A673 (cell line): Measurements from ENCODE around the gene CORO7. TPM values are rescaled to one million over a fixed set of nuclear protein-coding genes. Genes with fewer than 3 reads are reported as not detected.
A peak's percentile ranks its signal among the peaks of the same experiment; 100 is the strongest.

Experiments used
- BruUV-seq: library from RNA; stranded (reverse); fragments of 400-500 nt; replicated peaks from 2 replicates; lab custom pipeline; 2021; lab: Mats Ljungman, UMichigan
- CTCF ChIA-PET: fragments of 300-600 bp; sonication (Branson Sonifier 250); formaldehyde crosslinking; loops from one replicate; lab custom pipeline; 2022; ENCODE audit warnings: antibody characterized with exemption; lab: Charles Lee
- POLR2A ChIA-PET: fragments of 300-600 bp; sonication (Branson Sonifier 250); formaldehyde crosslinking; loops from one replicate; lab custom pipeline; 2022; ENCODE audit warnings: antibody characterized with exemption; ENCODE audit not compliant: low non-redundant PET; lab: Charles Lee
- DNase-seq: peaks from one replicate; pipeline ENCODE4 v3.0.0-alpha.2; 2015; ENCODE audit warnings: low spot score
- H3K27ac ChIP-seq: fragments of 200-600 bp; sonication (generic); 2 replicates; pipeline ENCODE4 v1.5.1; 2016; ENCODE audit warnings: mixed run types, low read depth, mild to moderate bottlenecking, mixed read lengths, antibody characterized with exemption, low read length; ENCODE audit not compliant: poor library complexity, severe bottlenecking
- H3K27me3 ChIP-seq: fragments of 200-600 bp; sonication (generic); replicated peaks from 2 replicates; pipeline ENCODE4 v1.6.1; 2017; ENCODE audit warnings: mixed run types, low read depth, mild to moderate bottlenecking, mixed read lengths, antibody characterized with exemption, low read length; ENCODE audit not compliant: insufficient read depth, poor library complexity
- H3K36me3 ChIP-seq: fragments of 200-600 bp; sonication (generic); 2 replicates; pipeline ENCODE4 v1.6.1; 2016; ENCODE audit warnings: mixed run types, mild to moderate bottlenecking, mixed read lengths, antibody characterized with exemption, low read length; ENCODE audit not compliant: insufficient read depth, poor library complexity, severe bottlenecking
- H3K4me1 ChIP-seq: fragments of 200-600 bp; sonication (generic); 2 replicates; pipeline ENCODE4 v1.6.1; 2017; ENCODE audit warnings: mixed run types, mild to moderate bottlenecking, mixed read lengths, antibody characterized with exemption, low read length; ENCODE audit not compliant: insufficient read depth, poor library complexity, severe bottlenecking
- H3K4me3 ChIP-seq: fragments of 200-600 bp; sonication (generic); 2 replicates; pipeline ENCODE4 v1.5.1; 2016; ENCODE audit warnings: low read depth, mixed run types, mild to moderate bottlenecking, mixed read lengths, low read length; ENCODE audit not compliant: poor library complexity, severe bottlenecking
- H3K9me3 ChIP-seq: fragments of 200-600 bp; sonication (generic); 2 replicates; pipeline ENCODE4 v1.6.1; 2016; ENCODE audit warnings: mixed run types, low read depth, mild to moderate bottlenecking, mixed read lengths, antibody characterized with exemption, low read length; ENCODE audit not compliant: poor library complexity, severe bottlenecking
- EZH2 ChIP-seq: fragments of 200-600 bp; sonication (generic); IDR thresholded peaks from 2 replicates; pipeline ENCODE4 v1.6.1; 2017; ENCODE audit warnings: borderline replicate concordance, low read depth, mild to moderate bottlenecking, mixed read lengths, antibody characterized with exemption, low read length; ENCODE audit not compliant: poor library complexity, severe bottlenecking
- intact Hi-C: fragments of 100-400 bp; cut with micrococcal nuclease; formaldehyde crosslinking; loops from one replicate; pipeline ENCODE4 v1.10.0; 2022; ENCODE audit not compliant: unreplicated experiment
- total RNA-seq: library from RNA; stranded (reverse); gene quantifications from 2 replicates; pipeline ENCODE4 v1.2.3, GENCODE V29; 2021
- TF ChIP-seq, protein P1 (sequence below): fragments of 300-800, 200-600 bp; sonication (generic); conservative IDR thresholded peaks from 2 replicates; pipeline ENCODE4 v1.5.1; 2017; ENCODE audit warnings: low read depth, mild to moderate bottlenecking, antibody characterized with exemption, low read length, moderate library complexity, mixed read lengths

CORO7 gene
- total RNA-seq, 1 experiment from 2014 or later = 24.4 TPM

DNA sequence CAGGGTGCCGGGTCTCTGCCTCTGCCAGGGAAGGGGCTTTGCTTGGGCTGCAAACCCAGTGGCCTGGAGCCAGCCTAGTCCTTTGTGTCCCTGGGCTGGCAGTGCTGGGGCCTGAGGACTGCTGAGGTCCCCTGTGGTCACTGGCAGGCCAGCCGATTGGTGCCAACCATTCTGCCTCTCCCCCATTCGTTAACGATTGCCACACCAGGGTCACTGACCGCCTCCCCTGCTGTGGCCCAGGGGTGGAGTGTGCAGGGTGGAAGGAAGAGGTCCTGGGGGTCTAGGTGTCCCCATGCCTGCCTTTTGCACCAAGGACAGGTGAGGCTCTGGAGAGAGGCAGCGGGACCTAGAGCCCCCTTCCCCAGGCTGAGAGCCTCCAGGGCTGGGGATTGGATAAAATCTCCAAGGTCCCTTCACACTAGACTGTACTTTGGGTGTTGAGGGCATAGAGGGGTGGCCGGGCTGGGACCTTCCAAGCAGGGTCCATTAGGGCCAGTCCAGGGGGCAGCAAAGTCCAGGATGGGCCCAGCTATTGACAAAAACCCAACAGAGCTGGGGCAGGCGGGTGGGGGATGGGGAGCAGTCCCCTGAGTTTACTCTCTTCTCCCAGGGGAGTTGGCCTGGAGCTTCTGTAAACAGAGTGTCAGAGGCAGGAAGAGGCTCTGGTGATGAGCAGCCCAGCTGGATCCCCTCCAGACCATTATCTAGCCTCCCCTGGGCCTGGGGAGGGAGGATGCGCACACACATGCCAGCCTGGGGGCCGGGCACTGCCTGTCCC, 43.6 kb downstream of the CORO7 start:
- Histone ChIP-seq H3K4me1 (peaks cover 31% of the 10 kb centered on the region), H3K27ac (no peak overlapping the region), H3K4me3 (peak overlapping the region; percentile 68), H3K27me3 (no peaks in the 10 kb centered on the region), H3K36me3 (no peaks in the 10 kb centered on the region), H3K9me3 (no peaks in the 10 kb centered on the region)
- TF ChIP-seq, protein P1, sequence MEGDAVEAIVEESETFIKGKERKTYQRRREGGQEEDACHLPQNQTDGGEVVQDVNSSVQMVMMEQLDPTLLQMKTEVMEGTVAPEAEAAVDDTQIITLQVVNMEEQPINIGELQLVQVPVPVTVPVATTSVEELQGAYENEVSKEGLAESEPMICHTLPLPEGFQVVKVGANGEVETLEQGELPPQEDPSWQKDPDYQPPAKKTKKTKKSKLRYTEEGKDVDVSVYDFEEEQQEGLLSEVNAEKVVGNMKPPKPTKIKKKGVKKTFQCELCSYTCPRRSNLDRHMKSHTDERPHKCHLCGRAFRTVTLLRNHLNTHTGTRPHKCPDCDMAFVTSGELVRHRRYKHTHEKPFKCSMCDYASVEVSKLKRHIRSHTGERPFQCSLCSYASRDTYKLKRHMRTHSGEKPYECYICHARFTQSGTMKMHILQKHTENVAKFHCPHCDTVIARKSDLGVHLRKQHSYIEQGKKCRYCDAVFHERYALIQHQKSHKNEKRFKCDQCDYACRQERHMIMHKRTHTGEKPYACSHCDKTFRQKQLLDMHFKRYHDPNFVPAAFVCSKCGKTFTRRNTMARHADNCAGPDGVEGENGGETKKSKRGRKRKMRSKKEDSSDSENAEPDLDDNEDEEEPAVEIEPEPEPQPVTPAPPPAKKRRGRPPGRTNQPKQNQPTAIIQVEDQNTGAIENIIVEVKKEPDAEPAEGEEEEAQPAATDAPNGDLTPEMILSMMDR = no peak
- no peak for TF ChIP-seq EZH2
- intact Hi-C loops = no loop called here
- ChIA-PET CTCF (interaction anchor here (1.5 kb wide), 1 partner anchor 30 kb away, joined by 4 read pairs; no protein-coding TSS in a partner anchor), POLR2A (no interaction called here)
- peak; percentile 71 for DNase-seq
- no TSS peak for BruUV-seq

DNA sequence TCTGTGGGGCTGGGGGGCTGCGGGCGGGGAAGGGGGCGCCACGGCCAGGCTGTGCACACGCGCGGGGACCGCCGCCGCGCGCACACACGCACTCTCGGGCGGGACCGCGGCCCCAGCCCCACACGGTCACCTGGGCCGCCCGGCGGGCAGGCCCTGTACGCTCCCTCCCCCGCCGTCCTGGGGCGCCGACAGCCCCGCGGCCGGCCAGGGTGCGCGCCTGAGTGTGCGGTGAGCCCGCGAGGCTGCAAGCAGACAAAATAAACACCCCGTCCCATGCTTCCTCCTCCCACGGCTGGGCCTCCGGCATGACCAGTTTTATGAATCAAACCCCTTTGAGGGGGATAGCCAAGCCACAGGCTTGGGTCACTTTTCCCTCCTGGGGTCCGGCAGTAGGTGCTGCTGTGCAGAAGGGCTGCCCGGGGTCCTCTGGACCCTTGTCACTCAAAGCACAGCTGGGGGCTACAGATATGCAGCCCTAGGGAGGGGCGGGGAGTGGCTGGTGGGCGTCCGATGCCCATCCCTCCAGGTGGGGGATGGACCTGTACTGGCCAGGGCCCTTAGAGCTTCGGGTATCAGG, 44.3 kb downstream of the CORO7 start:
- Histone ChIP-seq H3K4me1 (peaks cover 31% of the 10 kb centered on the region), H3K4me3 (peak overlapping the region; percentile 68), H3K9me3 (no peaks in the 10 kb centered on the region), H3K27ac (peak overlapping the region; percentile 58), H3K36me3 (no peaks in the 10 kb centered on the region), H3K27me3 (no peaks in the 10 kb centered on the region)
- no TSS peak for BruUV-seq
- no peak for DNase-seq
- TF ChIP-seq EZH2 = no peak
- TF ChIP-seq, protein P1 = no peak
- CTCF ChIA-PET = no interaction called here
- POLR2A ChIA-PET = no interaction called here
- intact Hi-C loops = no loop called here

DNA sequence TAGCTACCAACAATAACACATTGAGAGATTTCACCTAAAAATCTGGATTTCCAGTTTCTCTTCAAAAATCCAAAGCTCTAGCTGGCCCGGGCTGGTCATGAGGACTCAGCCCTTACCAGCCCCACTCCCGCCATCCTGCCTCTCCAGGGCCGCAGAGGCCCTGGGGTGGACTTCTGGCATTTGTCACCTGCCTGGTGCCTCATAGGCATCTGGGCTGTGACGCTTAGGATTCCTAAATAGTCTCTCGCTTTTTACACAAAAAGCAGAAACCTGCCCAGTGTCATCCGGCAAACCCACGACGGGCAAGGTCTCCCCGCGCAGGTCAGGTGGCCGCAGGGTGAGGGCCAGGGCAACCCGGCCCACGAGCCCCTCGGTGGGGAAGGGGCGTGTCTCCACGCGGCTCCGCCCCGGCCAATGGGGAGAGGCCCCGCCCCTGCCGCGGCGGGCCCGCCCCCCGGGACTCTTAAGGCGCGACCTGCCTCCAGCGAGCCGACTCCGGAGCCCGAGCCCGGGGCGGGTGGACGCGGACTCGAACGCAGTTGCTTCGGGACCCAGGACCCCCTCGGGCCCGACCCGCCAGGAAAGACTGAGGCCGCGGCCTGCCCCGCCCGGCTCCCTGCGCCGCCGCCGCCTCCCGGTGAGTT, 44.9 kb downstream of the CORO7 start, which contains the start of gene VASN:
TSS of gene VASN (plus strand) at position 492 of the 644 bp plus-strand sequence. CDS start 9,030 bp downstream, outside the sequence.
- peak; percentile 80 for DNase-seq
- BruUV-seq = no TSS peak
- TF ChIP-seq EZH2 = no peak
- TF ChIP-seq, protein P1 = no peak
- no peaks in the 10 kb centered on the region for H3K9me3 ChIP-seq
- H3K27me3 ChIP-seq = no peaks in the 10 kb centered on the region
- peak within 1 kb of the TSS; percentile 58 for H3K27ac ChIP-seq
- H3K4me3 ChIP-seq = peak within 1 kb of the TSS; percentile 68
- peaks cover 31% of the 10 kb centered on the region for H3K4me1 ChIP-seq
- ChIA-PET CTCF (no interaction called here), POLR2A (no interaction called here)
- H3K36me3 ChIP-seq = no peaks in the 10 kb centered on the region
- intact Hi-C loops = no loop called here
